ENCODE measurements around the gene EFNA5. TPM values are rescaled to one million over a fixed set of nuclear protein-coding genes. Genes with fewer than 3 reads are reported as not detected.

The EFNA5 gene
- total and polyA plus RNA-seq, 2 experiments from 2014 or later = 7.5 to 10.1 TPM

DNA sequence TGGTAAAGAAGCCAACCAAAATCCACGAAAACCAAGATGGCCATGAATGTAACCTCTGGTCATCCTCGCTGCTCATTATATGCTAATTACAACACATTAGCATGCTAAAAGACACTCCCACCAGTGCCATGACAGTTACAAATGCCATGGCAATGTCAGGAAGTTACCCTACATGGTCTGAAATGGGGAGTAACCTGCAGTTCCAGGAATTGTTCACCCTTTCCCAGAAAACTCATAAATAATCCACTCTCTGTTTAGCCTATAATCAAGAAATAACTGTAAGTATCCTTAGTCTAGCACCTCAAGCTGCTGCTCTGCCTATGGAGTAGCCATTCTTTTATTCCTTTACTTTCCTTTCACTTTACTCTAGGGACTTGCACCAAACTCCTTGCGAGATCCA is 160.6 kb downstream of the EFNA5 start (continued):
- TF ChIP-seq, protein P1, sequence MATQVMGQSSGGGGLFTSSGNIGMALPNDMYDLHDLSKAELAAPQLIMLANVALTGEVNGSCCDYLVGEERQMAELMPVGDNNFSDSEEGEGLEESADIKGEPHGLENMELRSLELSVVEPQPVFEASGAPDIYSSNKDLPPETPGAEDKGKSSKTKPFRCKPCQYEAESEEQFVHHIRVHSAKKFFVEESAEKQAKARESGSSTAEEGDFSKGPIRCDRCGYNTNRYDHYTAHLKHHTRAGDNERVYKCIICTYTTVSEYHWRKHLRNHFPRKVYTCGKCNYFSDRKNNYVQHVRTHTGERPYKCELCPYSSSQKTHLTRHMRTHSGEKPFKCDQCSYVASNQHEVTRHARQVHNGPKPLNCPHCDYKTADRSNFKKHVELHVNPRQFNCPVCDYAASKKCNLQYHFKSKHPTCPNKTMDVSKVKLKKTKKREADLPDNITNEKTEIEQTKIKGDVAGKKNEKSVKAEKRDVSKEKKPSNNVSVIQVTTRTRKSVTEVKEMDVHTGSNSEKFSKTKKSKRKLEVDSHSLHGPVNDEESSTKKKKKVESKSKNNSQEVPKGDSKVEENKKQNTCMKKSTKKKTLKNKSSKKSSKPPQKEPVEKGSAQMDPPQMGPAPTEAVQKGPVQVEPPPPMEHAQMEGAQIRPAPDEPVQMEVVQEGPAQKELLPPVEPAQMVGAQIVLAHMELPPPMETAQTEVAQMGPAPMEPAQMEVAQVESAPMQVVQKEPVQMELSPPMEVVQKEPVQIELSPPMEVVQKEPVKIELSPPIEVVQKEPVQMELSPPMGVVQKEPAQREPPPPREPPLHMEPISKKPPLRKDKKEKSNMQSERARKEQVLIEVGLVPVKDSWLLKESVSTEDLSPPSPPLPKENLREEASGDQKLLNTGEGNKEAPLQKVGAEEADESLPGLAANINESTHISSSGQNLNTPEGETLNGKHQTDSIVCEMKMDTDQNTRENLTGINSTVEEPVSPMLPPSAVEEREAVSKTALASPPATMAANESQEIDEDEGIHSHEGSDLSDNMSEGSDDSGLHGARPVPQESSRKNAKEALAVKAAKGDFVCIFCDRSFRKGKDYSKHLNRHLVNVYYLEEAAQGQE (IDR thresholded peaks at IDR 0.05; ENCODE audit: unreplicated experiment) = no peak
- TF ChIP-seq, protein P2, sequence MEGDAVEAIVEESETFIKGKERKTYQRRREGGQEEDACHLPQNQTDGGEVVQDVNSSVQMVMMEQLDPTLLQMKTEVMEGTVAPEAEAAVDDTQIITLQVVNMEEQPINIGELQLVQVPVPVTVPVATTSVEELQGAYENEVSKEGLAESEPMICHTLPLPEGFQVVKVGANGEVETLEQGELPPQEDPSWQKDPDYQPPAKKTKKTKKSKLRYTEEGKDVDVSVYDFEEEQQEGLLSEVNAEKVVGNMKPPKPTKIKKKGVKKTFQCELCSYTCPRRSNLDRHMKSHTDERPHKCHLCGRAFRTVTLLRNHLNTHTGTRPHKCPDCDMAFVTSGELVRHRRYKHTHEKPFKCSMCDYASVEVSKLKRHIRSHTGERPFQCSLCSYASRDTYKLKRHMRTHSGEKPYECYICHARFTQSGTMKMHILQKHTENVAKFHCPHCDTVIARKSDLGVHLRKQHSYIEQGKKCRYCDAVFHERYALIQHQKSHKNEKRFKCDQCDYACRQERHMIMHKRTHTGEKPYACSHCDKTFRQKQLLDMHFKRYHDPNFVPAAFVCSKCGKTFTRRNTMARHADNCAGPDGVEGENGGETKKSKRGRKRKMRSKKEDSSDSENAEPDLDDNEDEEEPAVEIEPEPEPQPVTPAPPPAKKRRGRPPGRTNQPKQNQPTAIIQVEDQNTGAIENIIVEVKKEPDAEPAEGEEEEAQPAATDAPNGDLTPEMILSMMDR (conservative IDR thresholded peaks at IDR 0.05; ENCODE audit: low read depth in 2 of 2) = no peak
- TF ChIP-seq JUNB (IDR thresholded peaks at IDR 0.05; ENCODE audit: unreplicated experiment) = no peak
- TF ChIP-seq CREB1 (CRISPR knock-in tag; IDR thresholded peaks at IDR 0.05; ENCODE audit: low read depth) = no peak
- no peak for TF ChIP-seq STAT1 (IDR thresholded peaks at IDR 0.05; ENCODE audit: unreplicated experiment)
- TF ChIP-seq ZNF114 (CRISPR knock-in tag; IDR thresholded peaks at IDR 0.05) = no peak
- TF ChIP-seq ZNF331 (CRISPR knock-in tag; IDR thresholded peaks at IDR 0.05; ENCODE audit: low read depth) = no peak
- TF ChIP-seq NANOG (IDR thresholded peaks at IDR 0.05; ENCODE audit: borderline replicate concordance) = no peak
- TF ChIP-seq EZH2phosphoT487 (IDR thresholded peaks at IDR 0.05; ENCODE audit: unreplicated experiment) = no peak

DNA sequence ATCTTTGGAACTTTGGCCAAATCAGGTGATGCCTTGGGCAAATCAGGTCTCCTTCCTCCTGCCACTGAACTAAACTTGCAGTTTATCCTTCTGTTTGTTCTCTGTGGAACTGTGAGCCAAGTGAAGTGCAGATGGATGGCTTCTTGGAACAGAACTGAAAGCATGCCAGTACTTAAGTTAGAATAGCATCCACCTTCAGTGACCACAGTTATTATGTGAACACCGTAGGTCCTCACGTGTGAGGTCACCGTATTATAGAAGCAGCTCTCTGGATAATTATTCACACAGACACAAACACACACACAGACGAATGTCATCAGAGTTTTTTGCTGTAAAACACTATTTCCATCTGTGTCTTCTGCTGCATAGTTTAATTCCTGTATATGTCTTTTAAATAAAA is 162.6 kb downstream of the EFNA5 start:
- no peak overlapping the region for H3K27ac ChIP-seq (ENCODE audit: low read depth)
- ATAC-seq (no peak), DNase-seq (ENCODE audit: low spot score) (no peak)
- peaks cover 38% of the 10 kb centered on the region for H3K4me1 ChIP-seq (ENCODE audit: insufficient read depth)
- Mint-ChIP-seq H3K27ac (no peak overlapping the region), H3K4me3 (no peak overlapping the region), H3K36me3 (ENCODE audit: low read depth) (no peaks in the 10 kb centered on the region), H3K27me3 (ENCODE audit: insufficient read depth, low read depth, poor library complexity) (peaks cover 5% of the 10 kb centered on the region), H3K4me1 (peaks cover 47% of the 10 kb centered on the region), H3K9me3 (no peaks in the 10 kb centered on the region)
- no peaks in the 10 kb centered on the region for H3K9me2 ChIP-seq (ENCODE audit: insufficient read depth)
- 0 out of 2 replicates have a peak, but pooled peaks cover 8% of the 10 kb centered on the region for H3K79me2 ChIP-seq (replicated peaks; ENCODE audit: insufficient read depth)
- H2AFZ ChIP-seq = no peak overlapping the region
- H3K4me2 ChIP-seq = no peak overlapping the region
- H3K27me3 ChIP-seq (ENCODE audit: insufficient read depth) = no peaks in the 10 kb centered on the region
- H3K4me3 ChIP-seq = no peak overlapping the region
- H3F3A ChIP-seq (replicated peaks; ENCODE audit: low read depth) = no peaks in the 10 kb centered on the region
- H3K36me3 ChIP-seq (ENCODE audit: insufficient read depth) = no peaks in the 10 kb centered on the region
- H4K20me1 ChIP-seq (replicated peaks; ENCODE audit: insufficient read depth) = no peaks in the 10 kb centered on the region
- TF ChIP-seq, protein P2 (conservative IDR thresholded peaks at IDR 0.05; ENCODE audit: low read depth in 2 of 2) = no peak
- TF ChIP-seq, protein P3, sequence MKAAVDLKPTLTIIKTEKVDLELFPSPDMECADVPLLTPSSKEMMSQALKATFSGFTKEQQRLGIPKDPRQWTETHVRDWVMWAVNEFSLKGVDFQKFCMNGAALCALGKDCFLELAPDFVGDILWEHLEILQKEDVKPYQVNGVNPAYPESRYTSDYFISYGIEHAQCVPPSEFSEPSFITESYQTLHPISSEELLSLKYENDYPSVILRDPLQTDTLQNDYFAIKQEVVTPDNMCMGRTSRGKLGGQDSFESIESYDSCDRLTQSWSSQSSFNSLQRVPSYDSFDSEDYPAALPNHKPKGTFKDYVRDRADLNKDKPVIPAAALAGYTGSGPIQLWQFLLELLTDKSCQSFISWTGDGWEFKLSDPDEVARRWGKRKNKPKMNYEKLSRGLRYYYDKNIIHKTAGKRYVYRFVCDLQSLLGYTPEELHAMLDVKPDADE (IDR thresholded peaks at IDR 0.05) = no peak
- TF ChIP-seq CREB1 (CRISPR knock-in tag; IDR thresholded peaks at IDR 0.05; ENCODE audit: low read depth) (no peak), EZH2phosphoT487 (IDR thresholded peaks at IDR 0.05; ENCODE audit: unreplicated experiment) (no peak), POLR2AphosphoS5 (IDR thresholded peaks at IDR 0.05; ENCODE audit: low read depth) (no peak), EZH2 (IDR thresholded peaks at IDR 0.05; ENCODE audit: low read depth, unreplicated experiment) (no peak), JUNB (IDR thresholded peaks at IDR 0.05; ENCODE audit: unreplicated experiment) (no peak), ZNF114 (CRISPR knock-in tag; IDR thresholded peaks at IDR 0.05) (no peak)
- TF ChIP-seq, protein P1 (IDR thresholded peaks at IDR 0.05; ENCODE audit: unreplicated experiment) = no peak
